ENCODE measurements around the gene SUCLG1.
A peak's percentile ranks its signal among the peaks of the same experiment; 100 is the strongest.
"Not testable (repeated sequence)": the region's sequence is repeated elsewhere in the genome, so short reads cannot be mapped to it uniquely, and the experiment has no call there.

The SUCLG1 gene

GRCh38 chr2:84459018-84459943 is at the start of gene SUCLG1:
SUCLG1 (minus strand) TSS chr2:84459280; CDS start chr2:84459269, 11 bp downstream.
- peak; percentile 79 to 82 for DNase-seq

DNA sequence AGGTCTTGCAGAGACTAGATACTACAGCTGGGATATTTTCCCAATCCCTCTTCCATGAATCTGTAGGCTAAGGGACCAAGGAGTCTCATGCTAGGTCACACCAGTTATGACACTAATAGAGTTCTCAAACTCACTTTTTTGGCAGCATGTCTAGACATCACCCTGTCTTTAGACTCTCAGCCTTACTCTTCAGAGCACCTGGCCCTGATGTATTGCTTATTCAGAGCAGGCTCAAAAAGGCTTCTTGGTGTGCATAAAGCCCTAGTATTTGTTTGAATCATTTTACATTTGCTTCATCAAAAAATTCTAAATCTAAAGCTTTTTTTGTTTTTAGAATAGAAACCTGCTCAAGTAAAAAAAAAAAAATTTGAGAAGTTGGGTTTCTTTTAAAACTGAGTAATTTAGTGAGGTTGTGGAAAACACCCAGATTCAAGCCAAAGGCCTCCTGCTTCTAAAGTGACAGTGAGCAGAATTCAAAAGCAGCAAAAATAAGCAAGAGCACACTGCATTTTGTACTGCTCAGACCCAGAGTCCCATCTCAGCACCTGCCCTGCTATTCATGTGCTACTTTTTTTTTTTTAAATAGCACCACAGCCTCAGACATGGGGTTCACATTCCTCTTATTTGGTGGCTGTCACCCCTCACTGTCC is 39.2 kb upstream of the SUCLG1 start:
- DNase-seq, result no peak

GRCh38 chr2:84497285-84497684 is 38.2 kb upstream of the SUCLG1 start:
- DNase-seq, result no peak

- no peak for DNase-seq
Observed at GRCh38 chr2:84496386-84496785, 37.3 kb upstream of the SUCLG1 start.

GRCh38 chr2:84495539-84496146 is 36.6 kb upstream of the SUCLG1 start:
- DNase-seq, result peak in 1 of 2 experiments; percentile 32

DNA sequence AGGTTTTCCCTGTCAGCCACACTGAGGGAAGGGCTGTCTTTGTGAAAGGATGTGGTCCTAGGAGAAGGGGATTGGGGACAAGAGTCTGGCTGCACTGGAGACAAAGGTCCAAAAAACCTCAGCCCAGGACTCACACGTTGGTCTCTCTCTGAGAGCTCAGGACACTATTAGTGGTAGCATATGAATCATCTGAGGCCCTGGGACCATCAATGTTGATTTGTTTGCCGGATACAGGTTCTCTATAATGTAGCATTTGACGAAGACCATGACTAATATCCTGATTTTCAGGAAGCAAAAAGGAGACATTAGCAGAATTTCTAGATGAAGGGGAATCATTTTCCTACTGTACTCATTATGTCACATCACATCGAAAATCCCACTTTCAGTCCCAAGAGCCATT is 35.0 kb upstream of the SUCLG1 start:
- no peak for DNase-seq

DNA sequence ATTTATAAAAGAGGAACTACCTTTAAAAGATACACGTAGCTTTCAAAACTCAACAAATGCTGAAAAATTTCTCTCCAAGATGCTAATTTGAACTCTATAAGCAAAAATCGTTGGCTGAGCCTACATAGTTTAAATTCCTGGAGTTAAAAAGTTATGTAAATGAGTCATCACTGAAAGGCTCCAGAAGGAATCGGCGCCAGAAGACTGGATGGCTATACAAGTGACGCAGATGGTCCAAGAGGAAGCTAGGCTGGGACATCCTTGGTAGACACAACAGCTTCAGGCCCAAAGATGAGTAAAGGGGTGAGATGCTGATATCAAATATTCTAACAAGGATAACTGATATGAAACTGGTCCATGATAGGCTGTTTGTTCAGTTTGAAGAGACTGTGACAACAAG is 34.4 kb upstream of the SUCLG1 start:
- no peak for DNase-seq

GRCh38 chr2:84492571-84492970 is 33.5 kb upstream of the SUCLG1 start:
- no peak for DNase-seq

DNA sequence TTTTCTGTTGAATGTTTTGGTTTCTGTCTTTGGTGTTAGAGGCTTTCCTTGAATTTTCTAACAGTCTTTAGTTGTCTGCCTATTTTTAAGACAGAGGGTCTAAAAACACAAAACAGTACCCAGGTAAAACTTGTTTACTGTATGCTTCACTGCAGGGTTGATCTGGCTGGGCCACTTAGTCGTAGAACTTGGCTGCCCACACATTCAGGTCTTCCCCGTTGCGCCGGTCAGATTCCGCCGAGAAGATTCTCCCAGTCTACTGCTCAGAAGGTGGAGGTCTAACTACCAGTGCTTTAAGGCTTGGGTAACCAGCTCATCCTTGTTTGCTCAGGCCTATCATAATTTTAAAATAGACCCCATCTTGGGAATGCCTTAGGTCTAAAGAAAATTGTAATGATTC is 32.7 kb upstream of the SUCLG1 start:
- no peak for DNase-seq

- DNase-seq, result no peak
Observed at GRCh38 chr2:84491256-84491655, 32.2 kb upstream of the SUCLG1 start.

DNA sequence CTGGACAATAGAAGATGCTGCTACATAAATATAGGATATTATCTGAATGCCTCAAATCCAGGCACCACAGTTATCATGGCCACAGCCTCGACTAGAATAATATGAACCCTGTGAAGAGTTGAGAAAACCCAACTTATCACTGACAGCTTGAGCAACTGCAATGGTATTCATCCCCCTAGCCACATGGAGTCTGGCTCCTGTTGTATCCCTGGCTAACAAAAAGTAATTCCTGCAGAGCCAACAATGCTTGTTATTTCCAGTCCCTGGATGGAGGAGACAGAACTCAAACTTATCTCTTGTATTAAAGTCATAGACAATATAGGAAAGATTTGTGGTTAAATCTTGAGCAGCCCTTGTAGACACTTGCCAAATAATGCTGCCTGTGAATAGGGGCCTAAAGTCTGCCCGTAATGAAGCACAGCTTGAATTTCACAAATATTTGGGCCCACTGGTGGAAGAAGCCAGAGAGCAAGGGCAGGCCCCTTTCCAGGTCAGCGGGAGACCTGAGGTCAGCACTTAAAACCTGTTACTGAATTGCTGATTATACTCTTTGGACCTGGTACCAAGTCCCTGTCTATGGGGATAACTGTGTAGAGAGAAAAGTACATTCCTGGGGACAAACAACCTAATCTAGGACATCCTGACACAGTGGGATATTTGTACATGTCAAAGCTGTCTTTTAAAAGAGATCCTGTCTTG is 28.4 kb upstream of the SUCLG1 start:
- no peak for DNase-seq

GRCh38 chr2:84486441-84487115 is 27.5 kb upstream of the SUCLG1 start:
- no peak for DNase-seq

DNA sequence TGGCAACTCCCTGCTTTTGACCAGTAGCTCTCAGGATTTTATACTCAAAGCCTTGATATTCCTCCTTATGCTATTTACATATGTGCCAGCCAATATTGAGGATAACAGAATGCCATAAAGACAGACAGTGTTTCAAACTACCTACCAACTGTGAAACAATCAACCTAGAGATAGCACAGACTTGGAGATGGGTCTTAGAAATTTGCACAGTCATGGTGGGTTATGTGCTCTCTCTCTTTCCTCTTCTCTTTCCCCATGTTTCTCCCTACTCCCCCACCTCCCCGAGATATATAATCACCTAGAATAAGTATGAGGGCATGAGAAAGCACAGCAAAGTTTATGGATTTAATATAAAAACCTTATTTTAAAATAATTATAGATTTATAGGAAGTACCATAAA is 24.2 kb upstream of the SUCLG1 start:
- DNase-seq, result no peak

DNA sequence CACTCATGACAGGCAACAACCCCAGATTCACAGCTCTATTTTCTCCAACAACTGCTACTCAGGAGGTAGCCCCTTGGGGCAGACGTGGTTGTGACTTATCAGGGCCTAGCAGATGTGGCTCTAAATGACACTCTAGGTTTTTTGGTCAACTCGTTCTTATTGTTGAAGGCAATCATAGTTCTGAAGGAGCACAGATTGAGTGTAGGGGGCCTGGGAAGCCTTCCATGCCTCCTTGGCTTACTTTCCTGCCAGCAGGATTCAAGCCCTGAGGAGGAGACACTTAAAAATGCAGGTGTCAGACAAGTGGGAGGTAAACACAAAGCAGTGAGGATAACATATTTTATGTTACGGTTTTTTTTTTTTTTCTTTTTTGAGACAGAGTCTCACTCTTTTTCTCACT is 23.5 kb upstream of the SUCLG1 start:
- no peak for DNase-seq

DNA sequence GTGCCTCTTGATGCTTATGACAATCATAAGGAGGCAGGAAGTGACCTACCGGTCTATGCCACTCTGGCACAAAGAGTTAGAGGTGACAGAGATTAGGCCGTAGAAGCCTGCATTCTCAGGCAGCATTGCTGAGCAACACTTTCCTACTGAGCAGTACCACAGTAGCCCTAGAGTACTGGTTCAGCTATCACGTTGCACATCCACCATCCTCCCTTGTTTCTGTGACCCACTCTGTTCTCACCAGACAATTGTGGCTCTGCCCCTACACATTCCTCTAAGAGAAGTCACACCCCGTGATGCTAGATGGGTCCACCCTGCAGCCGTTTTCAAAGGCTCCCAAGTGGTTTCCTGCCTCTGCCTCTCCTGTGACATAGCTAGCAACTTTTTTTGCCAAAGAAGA is 22.6 kb upstream of the SUCLG1 start:
- peak in 1 of 2 experiments; percentile 22 for DNase-seq

DNA sequence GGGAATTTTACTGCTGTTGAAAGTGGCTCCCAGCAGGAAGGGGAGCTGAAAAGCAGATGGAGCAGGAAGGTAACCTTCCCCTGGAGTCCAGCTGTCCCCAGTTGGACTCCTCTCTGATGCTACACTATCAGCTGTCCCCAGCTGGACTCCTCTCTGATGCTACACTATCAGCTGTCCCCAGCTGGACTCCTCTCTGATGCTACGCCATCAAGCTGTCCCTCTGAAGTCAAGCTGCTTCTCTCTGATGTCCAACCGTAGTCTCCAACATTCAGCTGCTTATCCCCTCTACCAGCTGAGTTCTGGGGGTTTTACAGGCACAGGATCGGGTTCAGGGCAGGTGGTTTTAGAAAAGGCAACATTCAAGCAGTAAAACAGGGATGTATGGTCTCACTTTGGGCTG is 19.8 kb upstream of the SUCLG1 start:
- DNase-seq, result no peak

- no peak for DNase-seq
Observed at GRCh38 chr2:84477886-84478285, 18.8 kb upstream of the SUCLG1 start.

DNA sequence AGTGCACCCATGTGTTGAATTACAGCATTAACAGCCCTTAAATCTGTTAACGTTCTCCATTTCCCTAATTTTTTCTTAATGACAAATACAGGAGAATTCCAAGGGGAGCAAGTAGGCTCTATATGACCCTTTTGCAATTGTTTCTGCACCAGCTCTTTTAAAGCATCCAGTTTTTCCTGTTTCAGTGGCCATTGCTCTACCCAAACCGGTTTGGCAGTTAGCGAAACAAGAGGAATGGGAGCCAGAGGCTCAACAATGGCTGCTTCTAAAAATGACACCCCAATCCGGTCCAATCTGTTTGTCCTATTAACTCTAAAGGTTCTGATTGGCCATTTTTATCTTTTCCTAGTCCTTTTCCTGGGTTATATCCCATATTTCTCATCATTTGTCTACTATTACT is 15.1 kb upstream of the SUCLG1 start:
- no peak for DNase-seq

- no peak for DNase-seq
Observed at GRCh38 chr2:84472856-84473565, 13.9 kb upstream of the SUCLG1 start.

- not testable (repeated sequence) for DNase-seq
Observed at GRCh38 chr2:84472423-84472822, 13.3 kb upstream of the SUCLG1 start.

- DNase-seq, result no peak
Observed at GRCh38 chr2:84467389-84467788, 8.3 kb upstream of the SUCLG1 start.

- DNase-seq, result no peak
Observed at GRCh38 chr2:84461310-84461709, 2.2 kb upstream of the SUCLG1 start.

Measured in stimulated activated CD4-positive, alpha-beta T cell treated with anti-CD3 and anti-CD28 coated beads, Interleukin-4, amount 100 ng/mL, for 4 hours (primary cell).